G401.6 (cell line): ENCODE data around the gene PKD1L1.

ENCODE experiments used
- FAIRE-seq: peaks from 2 replicates; lab custom pipeline; 2012; peaks lifted over from hg19 to GRCh38; lab: Jason Lieb, UNC

The PKD1L1 gene

GRCh38 chr7:47897831-47898230, 50.4 kb downstream of the PKD1L1 start:
- FAIRE-seq, result no peak

GRCh38 chr7:47896809-47897423, 51.4 kb downstream of the PKD1L1 start:
- FAIRE-seq, result no peak

- no peak for FAIRE-seq
Measured at GRCh38 chr7:47895026-47895425, 53.2 kb downstream of the PKD1L1 start.

DNA sequence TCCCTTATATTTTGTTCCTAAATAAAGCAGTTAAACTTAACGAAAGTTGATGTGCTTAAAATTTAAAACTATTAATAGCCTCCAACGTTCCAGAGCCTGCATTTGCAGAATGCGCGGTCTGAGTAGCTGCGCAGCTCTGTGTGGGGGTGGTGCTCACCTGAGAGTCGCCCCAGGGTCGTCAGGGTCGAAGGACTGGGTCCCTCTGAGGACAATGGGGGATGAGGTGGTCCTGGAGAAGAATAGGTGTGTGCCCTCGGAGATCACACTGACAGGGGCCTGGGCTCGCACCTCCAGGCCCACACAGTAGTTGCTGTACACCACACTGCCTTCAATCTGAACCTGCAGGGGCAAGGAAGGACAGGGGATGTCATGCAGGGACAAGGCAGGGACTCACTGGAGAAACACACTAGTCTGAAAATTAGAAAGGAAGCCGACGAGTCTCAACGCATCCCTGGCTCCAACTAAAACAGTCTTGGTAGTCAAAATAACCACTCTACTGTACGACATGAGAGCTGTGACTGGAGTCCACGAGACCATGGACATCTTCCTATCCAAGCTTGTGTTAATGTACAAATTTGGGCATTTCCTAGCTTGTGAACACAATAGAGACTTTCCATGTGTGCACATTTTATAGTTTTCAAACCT, 54.4 kb downstream of the PKD1L1 start:
- FAIRE-seq, result no peak

DNA sequence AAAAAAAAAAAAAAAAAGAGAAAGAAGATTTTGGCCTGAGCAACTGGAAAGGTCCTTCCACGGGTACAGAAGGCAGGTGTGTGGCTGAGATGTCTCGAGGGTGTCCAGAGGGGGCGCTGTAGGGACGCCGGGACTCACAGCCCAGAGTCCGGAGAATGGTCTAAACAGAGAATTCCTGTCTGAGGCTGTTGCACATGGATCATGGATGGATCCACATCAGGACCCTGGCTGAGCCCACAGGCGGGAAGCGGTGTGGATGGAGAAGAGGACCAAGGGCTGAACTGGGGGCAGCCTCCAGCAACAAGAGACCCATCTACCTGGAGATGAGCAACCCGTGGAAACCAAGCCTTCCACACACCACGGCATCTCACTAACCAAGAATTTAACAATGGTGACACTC, 55.0 kb downstream of the PKD1L1 start:
- no peak for FAIRE-seq

DNA sequence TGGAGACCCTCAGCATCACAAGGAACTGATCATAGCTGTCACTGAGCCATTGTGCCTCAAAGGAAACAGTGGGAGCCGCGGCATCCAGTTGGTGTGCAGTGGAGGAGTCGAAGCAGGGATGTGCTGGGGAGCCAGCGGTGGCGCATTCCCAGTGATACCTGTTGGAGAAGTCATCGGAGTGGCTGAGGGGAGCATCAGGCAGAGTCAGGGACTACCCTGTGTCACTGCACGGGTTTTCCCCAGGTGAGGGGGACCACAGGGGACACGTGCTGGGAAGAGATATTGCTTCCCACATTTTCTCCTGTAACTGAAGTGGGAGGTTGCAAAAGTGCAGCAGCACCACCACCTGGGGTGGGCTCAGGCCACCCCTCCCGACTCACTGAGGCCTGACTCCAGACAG, 57.7 kb downstream of the PKD1L1 start:
- FAIRE-seq, result no peak

DNA sequence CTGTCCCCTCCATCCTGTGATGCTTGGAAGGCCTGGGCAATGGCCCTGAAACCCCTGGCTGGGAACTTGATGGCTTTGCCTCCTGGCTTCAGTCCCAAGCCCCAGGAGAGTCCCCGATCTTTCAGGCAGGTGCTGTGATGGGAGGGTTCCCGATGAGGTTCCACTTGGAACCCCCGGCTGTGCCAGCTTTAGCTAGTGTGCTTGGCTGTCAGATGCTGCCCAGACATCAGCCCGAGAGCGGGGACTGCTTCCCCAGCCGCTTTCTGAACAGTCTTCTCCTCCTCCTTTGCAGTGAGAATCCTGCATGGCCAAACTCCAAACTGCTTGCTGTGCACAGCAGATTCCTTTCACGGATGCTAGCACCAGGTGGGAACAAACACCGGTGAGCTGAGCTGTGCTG, 58.1 kb downstream of the PKD1L1 start:
- no peak for FAIRE-seq

- FAIRE-seq, result no peak
Measured at GRCh38 chr7:47889723-47890122, 58.5 kb downstream of the PKD1L1 start.

GRCh38 chr7:47888371-47889265, 59.6 kb downstream of the PKD1L1 start:
- FAIRE-seq, result no peak

DNA sequence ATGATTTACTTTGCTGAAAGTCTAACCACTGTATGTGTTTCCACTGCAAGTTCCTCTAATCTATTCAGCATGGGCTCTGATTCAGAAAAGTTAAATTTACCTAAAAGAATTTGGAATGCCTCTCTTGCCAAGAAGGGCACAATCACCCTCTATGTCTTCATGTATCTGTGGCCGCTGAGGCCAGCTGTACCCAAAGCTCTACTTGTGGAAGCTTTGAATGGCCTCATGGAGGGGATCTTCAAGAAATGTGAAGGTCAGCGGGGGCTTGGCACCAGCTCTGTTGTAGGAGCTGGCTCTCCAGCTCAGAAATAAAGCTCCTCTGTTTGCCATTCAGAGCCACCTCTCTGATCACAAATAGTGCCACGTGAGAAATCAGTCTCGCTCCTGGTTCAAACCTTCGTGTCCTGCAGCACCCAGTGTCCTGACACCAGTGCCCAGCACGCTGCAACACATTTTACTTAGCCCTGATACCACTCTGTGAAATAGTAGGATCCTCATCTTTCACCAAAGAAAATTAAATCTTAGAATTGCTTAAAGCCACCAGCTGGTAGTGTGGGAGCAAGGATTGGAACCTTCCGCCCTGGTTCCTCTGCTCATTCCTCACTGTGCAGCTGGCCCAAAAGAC, 61.1 kb downstream of the PKD1L1 start:
- no peak for FAIRE-seq

DNA sequence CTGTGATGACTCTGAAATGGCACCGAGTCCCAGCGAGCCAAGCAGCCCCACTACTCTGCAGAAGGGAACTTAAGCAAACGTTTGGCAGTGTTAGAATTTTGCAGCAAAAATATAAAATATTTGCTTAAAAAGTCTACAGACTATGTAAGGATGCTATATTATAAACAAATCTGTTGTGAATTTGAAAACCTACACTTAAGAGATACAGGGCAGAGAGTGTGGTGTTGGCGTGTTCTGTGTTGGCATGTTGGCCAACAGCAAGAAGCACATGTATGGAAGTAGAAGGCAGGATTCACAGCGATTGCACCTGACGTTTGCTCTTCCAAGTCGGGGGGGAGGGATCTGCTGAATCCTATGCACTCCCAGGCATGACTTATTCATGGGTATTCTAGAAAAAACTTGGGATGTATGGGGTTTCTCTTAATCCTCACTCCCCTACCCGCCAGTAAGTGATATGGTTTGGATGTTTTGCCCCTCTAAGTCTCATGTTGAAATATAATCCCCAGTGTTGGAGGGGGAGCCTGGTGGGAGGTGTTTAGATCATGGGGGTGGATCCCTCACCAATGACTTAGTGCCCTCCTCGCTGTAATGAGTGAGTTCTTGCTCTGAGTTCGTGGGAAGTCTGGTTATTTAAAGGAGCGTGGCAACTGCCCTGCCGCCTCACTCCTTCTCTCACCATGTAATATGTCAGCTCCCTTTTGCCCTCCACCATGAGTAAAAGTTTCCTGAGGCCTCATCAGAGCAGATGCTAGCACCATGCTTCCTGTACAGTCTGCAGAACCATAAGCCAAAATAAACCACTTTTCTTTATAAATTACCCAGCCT, 62.1 kb downstream of the PKD1L1 start:
- no peak for FAIRE-seq

DNA sequence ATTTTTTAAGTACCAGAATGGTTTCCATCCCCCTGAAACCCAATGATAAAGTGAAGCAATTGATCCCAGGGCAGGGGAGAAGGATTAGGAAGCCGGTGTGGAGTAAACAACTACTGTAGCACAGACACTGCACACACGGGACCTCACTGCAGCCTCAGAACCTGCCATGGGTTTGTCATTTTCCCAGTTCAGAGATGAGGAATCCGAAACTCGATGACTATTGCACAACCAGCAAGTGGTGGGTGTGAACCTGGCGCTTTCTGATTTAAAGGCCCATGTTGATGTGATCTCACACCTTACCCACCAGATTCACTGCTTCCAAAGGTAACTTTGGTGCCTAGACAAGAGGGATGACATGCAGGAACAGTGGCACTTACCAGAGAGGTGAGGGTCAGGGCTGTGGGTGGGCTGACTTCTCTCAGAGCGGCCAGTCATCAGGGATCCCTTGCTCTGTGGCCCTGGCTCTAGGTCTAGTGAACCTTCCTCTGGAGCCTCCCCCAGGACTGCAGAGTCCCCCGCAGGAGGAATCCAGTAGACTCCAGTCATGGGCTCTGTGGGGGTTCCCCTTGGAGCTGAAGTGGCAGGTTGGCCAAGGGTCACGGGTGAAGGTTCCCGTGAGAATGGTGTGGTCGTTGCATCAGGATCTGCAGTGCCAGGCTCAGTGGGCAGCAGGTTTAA, 62.8 kb downstream of the PKD1L1 start:
- no peak for FAIRE-seq

DNA sequence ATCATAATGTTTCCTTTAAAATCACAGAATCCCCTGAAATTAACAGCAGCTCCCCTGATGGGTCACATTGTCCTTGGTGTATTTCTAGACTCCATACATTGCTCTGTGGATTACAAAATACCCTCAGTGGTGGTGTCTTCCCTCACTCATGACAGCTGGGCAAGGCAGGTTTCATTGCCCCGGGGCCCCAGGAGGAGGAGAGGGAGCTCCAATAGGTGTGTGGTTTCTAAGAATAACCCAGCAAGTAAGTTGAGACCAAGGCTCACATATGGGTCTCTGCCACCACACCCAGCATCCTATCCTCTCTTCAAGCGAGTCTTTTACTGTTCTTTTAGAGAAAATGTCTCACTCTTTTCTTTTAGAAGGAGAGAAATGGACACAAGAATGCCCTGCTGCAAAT, 63.6 kb downstream of the PKD1L1 start:
- FAIRE-seq, result no peak

GRCh38 chr7:47882635-47883034, 65.6 kb downstream of the PKD1L1 start:
- no peak for FAIRE-seq

GRCh38 chr7:47881256-47881655, 67.0 kb downstream of the PKD1L1 start:
- FAIRE-seq, result no peak

DNA sequence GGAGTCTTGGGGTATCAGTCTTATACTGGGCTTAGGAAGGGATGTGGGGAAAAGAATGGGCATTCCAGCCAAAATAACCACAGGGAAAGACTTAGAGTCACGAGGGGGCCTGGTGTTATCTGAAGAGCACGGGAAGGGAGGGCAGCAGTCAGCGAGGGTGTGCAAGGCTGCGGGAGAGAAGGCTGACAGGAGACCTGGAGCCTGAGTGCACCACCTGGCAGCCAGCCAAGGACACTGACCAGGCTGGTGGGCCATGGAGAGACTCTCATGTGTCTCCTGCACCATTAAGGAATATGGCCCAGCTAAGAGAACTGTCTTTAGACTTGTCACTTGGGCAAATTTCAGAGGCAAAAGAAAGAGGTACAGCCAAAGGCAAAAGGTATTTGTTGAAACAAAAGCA, 69.6 kb downstream of the PKD1L1 start:
- no peak for FAIRE-seq

GRCh38 chr7:47877336-47877735, 70.9 kb downstream of the PKD1L1 start:
- no peak for FAIRE-seq

- no peak for FAIRE-seq
Measured at GRCh38 chr7:47875998-47876744, 72.1 kb downstream of the PKD1L1 start.

- FAIRE-seq, result no peak
Measured at GRCh38 chr7:47875406-47875805, 72.9 kb downstream of the PKD1L1 start.

DNA sequence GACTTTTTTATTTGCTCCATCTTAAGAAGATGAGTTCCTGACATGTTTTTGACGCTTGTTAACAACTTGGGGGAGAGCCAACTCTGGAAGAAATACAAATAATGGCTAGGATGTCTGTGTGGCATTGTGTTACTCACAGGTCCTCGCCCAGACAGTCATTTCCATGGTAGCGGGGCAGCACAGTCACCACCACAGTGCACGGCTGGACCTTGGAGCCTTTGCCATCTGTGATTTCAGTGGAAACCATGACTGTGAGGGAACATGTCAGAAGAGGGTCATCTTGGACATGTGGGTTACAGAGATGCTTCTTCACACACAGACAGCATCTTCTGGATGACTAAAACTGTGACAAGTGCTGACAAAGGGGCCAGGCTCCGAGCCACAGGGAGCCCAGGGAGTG, 74.5 kb downstream of the PKD1L1 start:
- FAIRE-seq, result no peak

DNA sequence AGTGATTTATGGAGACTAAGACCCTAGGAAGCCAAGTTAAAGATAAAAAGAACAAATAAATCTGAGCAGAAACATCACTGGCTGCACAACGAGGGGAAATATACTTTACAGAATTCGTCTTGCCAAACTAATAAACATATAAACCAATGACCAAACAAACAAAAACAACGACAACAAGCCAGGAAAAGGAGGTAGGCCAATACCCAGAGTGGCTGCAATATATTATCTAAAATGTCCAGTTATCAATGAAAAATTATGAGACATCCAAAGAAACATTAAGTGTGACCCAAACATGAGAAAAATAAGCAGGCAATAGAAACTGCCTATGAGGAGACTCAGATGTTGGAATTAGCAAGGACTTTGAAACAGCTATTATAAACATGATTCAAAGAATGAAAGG, 81.0 kb downstream of the PKD1L1 start:
- no peak for FAIRE-seq
